ENCODE data around the gene IRX6. TPM values are rescaled to one million over a fixed set of nuclear protein-coding genes. Genes with fewer than 3 reads are reported as not detected.

Gene IRX6
- total and polyA plus RNA-seq, 2 donors (not counting 1 experiment from before 2014, with no cell fraction given), result not detected

GRCh38 chr16:55280587-55280986 is 43.4 kb upstream of the IRX6 start:
- H3K79me2 ChIP-seq (ENCODE audit: control insufficient read depth, insufficient read depth, low read length), result no peaks in the 10 kb centered on the region
- H4K20me1 ChIP-seq (ENCODE audit: control insufficient read depth, extremely low read depth, insufficient read depth, low read length), result no peaks in the 10 kb centered on the region
- no peak for DNase-seq (ENCODE audit: low read depth in 2 of 2)
- H2AFZ ChIP-seq (ENCODE audit: low read length), result no peak overlapping the region
- no peak for TF ChIP-seq CTCF (conservative IDR thresholded peaks at IDR 0.05 in 1 of 2, IDR thresholded peaks at IDR 0.05 in 1 of 2; ENCODE audit: low read depth in 1 of 2, low read length in 2 of 2)
- TF ChIP-seq EZH2 (IDR thresholded peaks at IDR 0.05; ENCODE audit: low read length, missing control alignments), result no peak
- H3K27ac ChIP-seq (ENCODE audit: insufficient read depth, low read length), result no peak overlapping the region
- H3K36me3 ChIP-seq (ENCODE audit: control insufficient read depth, insufficient read depth, low read length), result no peaks in the 10 kb centered on the region
- H3K27me3 ChIP-seq (ENCODE audit: control insufficient read depth, insufficient read depth, low read length), result no peaks in the 10 kb centered on the region
- no peaks in the 10 kb centered on the region for H3K4me1 ChIP-seq (ENCODE audit: control insufficient read depth, extremely low read depth, insufficient read depth, low read length)
- H3K4me2 ChIP-seq (ENCODE audit: extremely low read depth, insufficient read depth, low read length), result no peak overlapping the region
- no peaks in the 10 kb centered on the region for H3K9me3 ChIP-seq (ENCODE audit: control insufficient read depth, insufficient read depth, low read depth, low read length)
- H3K9ac ChIP-seq (ENCODE audit: insufficient read depth, low read length), result no peak overlapping the region
- H3K4me3 ChIP-seq (replicated peaks in 1 of 4; ENCODE audit: control extremely low read depth in 1 of 4, insufficient read depth in 1 of 4, low read depth in 3 of 4, low read length in 4 of 4), result no peak overlapping the region

GRCh38 chr16:55282441-55282840 is 41.6 kb upstream of the IRX6 start:
- Histone ChIP-seq H3K4me3 (replicated peaks in 1 of 4; ENCODE audit: control extremely low read depth in 1 of 4, insufficient read depth in 1 of 4, low read depth in 3 of 4, low read length in 4 of 4) (no peak overlapping the region), H3K4me1 (ENCODE audit: control insufficient read depth, extremely low read depth, insufficient read depth, low read length) (no peaks in the 10 kb centered on the region), H2AFZ (ENCODE audit: low read length) (no peak overlapping the region), H4K20me1 (ENCODE audit: control insufficient read depth, extremely low read depth, insufficient read depth, low read length) (no peaks in the 10 kb centered on the region), H3K27me3 (ENCODE audit: control insufficient read depth, insufficient read depth, low read length) (no peaks in the 10 kb centered on the region), H3K36me3 (ENCODE audit: control insufficient read depth, insufficient read depth, low read length) (no peaks in the 10 kb centered on the region), H3K79me2 (ENCODE audit: control insufficient read depth, insufficient read depth, low read length) (no peaks in the 10 kb centered on the region), H3K9me3 (ENCODE audit: control insufficient read depth, insufficient read depth, low read depth, low read length) (no peaks in the 10 kb centered on the region), H3K27ac (ENCODE audit: insufficient read depth, low read length) (no peak overlapping the region), H3K9ac (ENCODE audit: insufficient read depth, low read length) (no peak overlapping the region), H3K4me2 (ENCODE audit: extremely low read depth, insufficient read depth, low read length) (no peak overlapping the region)
- TF ChIP-seq CTCF (conservative IDR thresholded peaks at IDR 0.05 in 1 of 2, IDR thresholded peaks at IDR 0.05 in 1 of 2; ENCODE audit: low read depth in 1 of 2, low read length in 2 of 2), result no peak
- no peak for TF ChIP-seq EZH2 (IDR thresholded peaks at IDR 0.05; ENCODE audit: low read length, missing control alignments)
- no peak for DNase-seq (ENCODE audit: low read depth in 2 of 2)

- H2AFZ ChIP-seq (ENCODE audit: low read length), result no peak overlapping the region
- H3K9ac ChIP-seq (ENCODE audit: insufficient read depth, low read length), result no peak overlapping the region
- no peak overlapping the region for H3K4me3 ChIP-seq (replicated peaks in 1 of 4; ENCODE audit: control extremely low read depth in 1 of 4, insufficient read depth in 1 of 4, low read depth in 3 of 4, low read length in 4 of 4)
- DNase-seq (ENCODE audit: low read depth in 2 of 2), result no peak
- no peaks in the 10 kb centered on the region for H3K36me3 ChIP-seq (ENCODE audit: control insufficient read depth, insufficient read depth, low read length)
- H3K9me3 ChIP-seq (ENCODE audit: control insufficient read depth, insufficient read depth, low read depth, low read length), result no peaks in the 10 kb centered on the region
- H3K27ac ChIP-seq (ENCODE audit: insufficient read depth, low read length), result no peak overlapping the region
- no peaks in the 10 kb centered on the region for H3K27me3 ChIP-seq (ENCODE audit: control insufficient read depth, insufficient read depth, low read length)
- H4K20me1 ChIP-seq (ENCODE audit: control insufficient read depth, extremely low read depth, insufficient read depth, low read length), result no peaks in the 10 kb centered on the region
- H3K79me2 ChIP-seq (ENCODE audit: control insufficient read depth, insufficient read depth, low read length), result no peaks in the 10 kb centered on the region
- H3K4me1 ChIP-seq (ENCODE audit: control insufficient read depth, extremely low read depth, insufficient read depth, low read length), result no peaks in the 10 kb centered on the region
- no peak for TF ChIP-seq EZH2 (IDR thresholded peaks at IDR 0.05; ENCODE audit: low read length, missing control alignments)
- no peak overlapping the region for H3K4me2 ChIP-seq (ENCODE audit: extremely low read depth, insufficient read depth, low read length)
These were observed 39.9 kb upstream of the IRX6 start for GRCh38 chr16:55283812-55284717.
